ENCODE results near the gene BAIAP3. TPM values are rescaled to one million over a fixed set of nuclear protein-coding genes. Genes with fewer than 3 reads are reported as not detected.

The BAIAP3 gene
- total and polyA plus RNA-seq, 4 donors = 4.5 to 46.6 (median 11.9) TPM

DNA sequence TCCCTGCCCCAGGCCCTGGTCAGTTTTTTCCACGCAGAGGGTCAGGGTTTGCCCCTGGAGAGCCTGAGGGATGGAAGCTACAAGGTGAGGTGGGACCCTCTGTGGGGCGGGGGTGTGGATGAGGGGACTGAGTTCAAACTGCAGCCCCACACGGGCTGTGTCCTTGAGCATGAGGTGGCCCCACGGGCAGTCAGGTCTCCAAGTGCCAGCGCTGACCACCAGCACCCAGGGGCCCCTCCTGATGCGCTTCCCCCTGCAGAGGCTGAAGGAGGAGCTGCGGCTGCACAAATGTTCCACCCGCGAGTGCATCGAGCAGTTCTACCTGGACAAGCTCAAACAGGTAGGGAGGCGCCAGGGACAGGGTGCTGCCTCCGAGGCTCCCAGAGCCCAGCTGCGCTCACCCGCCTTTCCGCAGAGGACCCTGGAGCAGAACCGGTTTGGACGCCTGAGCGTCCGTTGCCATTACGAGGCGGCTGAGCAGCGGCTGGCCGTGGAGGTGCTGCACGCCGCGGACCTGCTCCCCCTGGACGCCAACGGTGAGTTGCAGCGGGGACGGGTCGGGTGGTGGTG is 13.9 kb downstream of the BAIAP3 start:
- Histone ChIP-seq H3K27ac (ENCODE audit: low read depth in 1 of 2, low read length in 1 of 2) (no peak overlapping the region), H3K4me3 (no peak overlapping the region), H3K36me3 (ENCODE audit: control insufficient read depth in 4 of 4, insufficient read depth in 4 of 4, low read length in 4 of 4) (peaks cover 0 to 23% (median 10%) of the 10 kb centered on the region in 4 donors), H3K9me3 (ENCODE audit: control insufficient read depth in 4 of 4, insufficient read depth in 3 of 4, low read length in 3 of 4) (no peaks in the 10 kb centered on the region), H3K9ac (ENCODE audit: insufficient read depth in 1 of 2, low read length in 2 of 2) (no peak overlapping the region), H3K4me1 (ENCODE audit: control insufficient read depth in 5 of 5, insufficient read depth in 5 of 5, low read length in 5 of 5) (peaks cover under 1 to 16% (median 6%) of the 10 kb centered on the region in 5 donors), H3K27me3 (ENCODE audit: control insufficient read depth in 3 of 3, insufficient read depth in 3 of 3, low read length in 2 of 3) (no peaks in the 10 kb centered on the region)
- TF ChIP-seq, protein P1, sequence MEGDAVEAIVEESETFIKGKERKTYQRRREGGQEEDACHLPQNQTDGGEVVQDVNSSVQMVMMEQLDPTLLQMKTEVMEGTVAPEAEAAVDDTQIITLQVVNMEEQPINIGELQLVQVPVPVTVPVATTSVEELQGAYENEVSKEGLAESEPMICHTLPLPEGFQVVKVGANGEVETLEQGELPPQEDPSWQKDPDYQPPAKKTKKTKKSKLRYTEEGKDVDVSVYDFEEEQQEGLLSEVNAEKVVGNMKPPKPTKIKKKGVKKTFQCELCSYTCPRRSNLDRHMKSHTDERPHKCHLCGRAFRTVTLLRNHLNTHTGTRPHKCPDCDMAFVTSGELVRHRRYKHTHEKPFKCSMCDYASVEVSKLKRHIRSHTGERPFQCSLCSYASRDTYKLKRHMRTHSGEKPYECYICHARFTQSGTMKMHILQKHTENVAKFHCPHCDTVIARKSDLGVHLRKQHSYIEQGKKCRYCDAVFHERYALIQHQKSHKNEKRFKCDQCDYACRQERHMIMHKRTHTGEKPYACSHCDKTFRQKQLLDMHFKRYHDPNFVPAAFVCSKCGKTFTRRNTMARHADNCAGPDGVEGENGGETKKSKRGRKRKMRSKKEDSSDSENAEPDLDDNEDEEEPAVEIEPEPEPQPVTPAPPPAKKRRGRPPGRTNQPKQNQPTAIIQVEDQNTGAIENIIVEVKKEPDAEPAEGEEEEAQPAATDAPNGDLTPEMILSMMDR (IDR thresholded peaks at IDR 0.05; ENCODE audit: control extremely low read depth, extremely low read depth) = no peak
- ATAC-seq (ENCODE audit: insufficient read depth, low FRiP score) (no peak), DNase-seq (no peak)
- WGBS, 2 donors = 92% methylated on average over 31 of the region's 31 CpGs

DNA sequence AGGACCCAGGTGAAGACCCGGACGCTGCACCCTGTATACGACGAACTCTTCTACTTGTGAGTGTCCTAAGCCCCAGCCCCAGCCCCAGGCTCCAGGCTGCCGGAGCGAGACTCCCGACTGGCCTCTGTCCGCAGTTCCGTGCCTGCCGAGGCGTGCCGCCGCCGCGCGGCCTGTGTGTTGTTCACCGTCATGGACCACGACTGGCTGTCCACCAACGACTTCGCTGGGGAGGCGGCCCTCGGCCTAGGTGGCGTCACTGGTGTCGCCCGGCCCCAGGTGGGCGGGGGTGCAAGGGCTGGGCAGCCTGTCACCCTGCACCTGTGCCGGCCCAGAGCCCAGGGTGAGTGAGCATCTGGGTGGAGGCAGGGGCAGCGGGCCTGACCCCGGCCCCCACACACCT is 14.5 kb downstream of the BAIAP3 start:
- H3K27ac ChIP-seq (ENCODE audit: low read depth in 1 of 2, low read length in 1 of 2) = no peak overlapping the region
- ATAC-seq (ENCODE audit: insufficient read depth, low FRiP score) = no peak
- no peaks in the 10 kb centered on the region for H3K9me3 ChIP-seq (ENCODE audit: control insufficient read depth in 4 of 4, insufficient read depth in 3 of 4, low read length in 3 of 4)
- H3K9ac ChIP-seq (ENCODE audit: insufficient read depth in 1 of 2, low read length in 2 of 2) = no peak overlapping the region
- peaks cover 0 to 23% (median 10%) of the 10 kb centered on the region in 4 donors for H3K36me3 ChIP-seq (ENCODE audit: control insufficient read depth in 4 of 4, insufficient read depth in 4 of 4, low read length in 4 of 4)
- no peak overlapping the region for H3K4me3 ChIP-seq
- peaks cover 4 to 17% (median 6%) of the 10 kb centered on the region in 5 donors for H3K4me1 ChIP-seq (ENCODE audit: control insufficient read depth in 5 of 5, insufficient read depth in 5 of 5, low read length in 5 of 5)
- WGBS, 2 donors = 90 to 92% methylated on average over 29 of the region's 29 CpGs
- H3K27me3 ChIP-seq (ENCODE audit: control insufficient read depth in 3 of 3, insufficient read depth in 3 of 3, low read length in 2 of 3) = no peaks in the 10 kb centered on the region
- TF ChIP-seq, protein P1 (IDR thresholded peaks at IDR 0.05; ENCODE audit: control extremely low read depth, extremely low read depth) = no peak
- DNase-seq = no peak

DNA sequence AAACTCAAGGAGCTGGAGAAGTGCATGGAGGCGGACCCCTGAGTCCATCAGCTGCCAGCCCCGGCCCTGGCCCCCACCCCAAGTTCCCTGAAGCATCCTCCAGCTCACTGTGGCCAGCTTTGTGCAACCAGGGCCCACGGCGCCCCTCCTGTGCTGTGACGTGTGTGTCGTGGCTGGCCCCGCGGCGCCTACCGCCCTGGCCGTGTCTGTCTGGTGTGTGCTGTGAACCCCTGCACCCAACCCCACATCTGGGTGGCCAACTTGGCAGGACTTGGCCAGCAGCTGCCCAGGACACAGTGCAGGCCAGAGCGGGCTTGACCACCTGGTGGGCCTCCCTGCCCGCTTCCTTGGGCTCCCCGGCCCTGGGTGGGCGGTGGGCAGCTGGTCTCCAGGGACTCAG is 15.0 kb downstream of the BAIAP3 start:
- no peaks in the 10 kb centered on the region for H3K27me3 ChIP-seq (ENCODE audit: control insufficient read depth in 3 of 3, insufficient read depth in 3 of 3, low read length in 2 of 3)
- H3K36me3 ChIP-seq (ENCODE audit: control insufficient read depth in 4 of 4, insufficient read depth in 4 of 4, low read length in 4 of 4) = peaks cover 0 to 23% (median 10%) of the 10 kb centered on the region in 4 donors
- 93 to 94% methylated on average over 14 to 15 of the region's 15 CpGs for WGBS, 2 donors
- no peaks in the 10 kb centered on the region for H3K9me3 ChIP-seq (ENCODE audit: control insufficient read depth in 4 of 4, insufficient read depth in 3 of 4, low read length in 3 of 4)
- TF ChIP-seq, protein P1 (IDR thresholded peaks at IDR 0.05; ENCODE audit: control extremely low read depth, extremely low read depth) = no peak
- no peak for ATAC-seq (ENCODE audit: insufficient read depth, low FRiP score)
- no peak for DNase-seq
- H3K4me3 ChIP-seq = no peak overlapping the region
- H3K4me1 ChIP-seq (ENCODE audit: control insufficient read depth in 5 of 5, insufficient read depth in 5 of 5, low read length in 5 of 5) = peaks cover 4 to 17% (median 6%) of the 10 kb centered on the region in 5 donors
- H3K27ac ChIP-seq (ENCODE audit: low read depth in 1 of 2, low read length in 1 of 2) = no peak overlapping the region
- H3K9ac ChIP-seq (ENCODE audit: insufficient read depth in 1 of 2, low read length in 2 of 2) = no peak overlapping the region

DNA sequence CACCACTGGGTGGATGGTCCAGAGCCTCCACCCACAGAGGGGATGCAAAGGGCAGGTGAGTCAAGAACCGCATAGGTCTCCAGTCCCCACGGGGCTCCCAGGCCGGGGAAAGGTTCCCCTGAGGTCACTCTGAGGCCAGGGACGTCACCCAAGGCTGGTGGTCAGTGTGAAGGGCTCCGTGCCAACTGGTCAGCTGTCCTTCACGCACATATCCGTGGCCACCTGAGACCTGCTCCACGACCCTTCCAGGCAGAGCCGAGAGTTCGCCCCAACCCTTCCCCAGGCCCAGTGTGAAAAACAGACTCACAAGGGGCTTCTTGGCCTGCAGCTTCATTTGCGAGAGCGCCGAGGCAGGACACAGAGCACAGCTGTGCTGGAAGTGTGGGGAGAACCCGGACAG is 15.5 kb downstream of the BAIAP3 start:
- Histone ChIP-seq H3K9me3 (ENCODE audit: control insufficient read depth in 4 of 4, insufficient read depth in 3 of 4, low read length in 3 of 4) (no peaks in the 10 kb centered on the region), H3K4me1 (ENCODE audit: control insufficient read depth in 5 of 5, insufficient read depth in 5 of 5, low read length in 5 of 5) (peaks cover 4 to 17% (median 6%) of the 10 kb centered on the region in 5 donors), H3K9ac (ENCODE audit: insufficient read depth in 1 of 2, low read length in 2 of 2) (no peak overlapping the region), H3K36me3 (ENCODE audit: control insufficient read depth in 4 of 4, insufficient read depth in 4 of 4, low read length in 4 of 4) (peaks cover 0 to 23% (median 10%) of the 10 kb centered on the region in 4 donors), H3K27ac (ENCODE audit: low read depth in 1 of 2, low read length in 1 of 2) (no peak overlapping the region), H3K27me3 (ENCODE audit: control insufficient read depth in 3 of 3, insufficient read depth in 3 of 3, low read length in 2 of 3) (no peaks in the 10 kb centered on the region), H3K4me3 (no peak overlapping the region)
- ATAC-seq (ENCODE audit: insufficient read depth, low FRiP score) = no peak
- TF ChIP-seq, protein P1 (IDR thresholded peaks at IDR 0.05; ENCODE audit: control extremely low read depth, extremely low read depth) = no peak
- DNase-seq = no peak
- 87 to 93% methylated on average over 14 of the region's 14 CpGs for WGBS, 2 donors
